Liver (tissue), 3 donors: ENCODE measurements around the gene PCSK4.

Experiments used
- EGR1 ChIP-seq, 2 donors: IDR thresholded peaks; 2 replicates each; pipeline ENCODE4 v1.6.1; 2016 to 2018; ENCODE audit warnings: antibody characterized with exemption in 2 of 2, low read depth in 2 of 2
- FOXA1 ChIP-seq: IDR thresholded peaks from 2 replicates; pipeline ENCODE4 v1.6.1; 2016; ENCODE audit warnings: antibody characterized with exemption
- HNF4A ChIP-seq, 2 donors: conservative IDR thresholded peaks; 2 replicates each; pipeline ENCODE4 v1.6.1; 2016; ENCODE audit warnings: antibody characterized with exemption in 2 of 2, mild to moderate bottlenecking in 2 of 2
- JUND ChIP-seq, 2 donors: IDR thresholded peaks; 2 replicates each; pipeline ENCODE4 v1.6.1; 2016; ENCODE audit warnings: antibody characterized with exemption in 2 of 2
- NR2F2 ChIP-seq: IDR thresholded peaks from 2 replicates; pipeline ENCODE4 v1.6.1; 2016; ENCODE audit warnings: antibody characterized with exemption
- RAD21 ChIP-seq, 2 donors: IDR thresholded peaks; 2 replicates each; pipeline ENCODE4 v1.6.1; 2016; ENCODE audit warnings: antibody characterized with exemption in 2 of 2, mild to moderate bottlenecking in 2 of 2
- SP1 ChIP-seq: IDR thresholded peaks from 2 replicates; pipeline ENCODE4 v1.6.1; 2018; ENCODE audit warnings: antibody characterized with exemption, mild to moderate bottlenecking
- TAF1 ChIP-seq: conservative IDR thresholded peaks from 2 replicates; pipeline ENCODE4 v1.6.1; 2016; ENCODE audit warnings: antibody characterized with exemption, mild to moderate bottlenecking
- YY1 ChIP-seq: IDR thresholded peaks from 2 replicates; pipeline ENCODE4 v1.6.1; 2016; ENCODE audit warnings: antibody characterized with exemption, mild to moderate bottlenecking
- TF ChIP-seq, protein P1 (sequence below): fragments of 150-350 bp; IDR thresholded peaks from 2 replicates; pipeline ENCODE4 v1.5.1; 2017; ENCODE audit warnings: improper control_type of control experiment, low read depth, low read length; ENCODE audit not compliant: missing input control
- TF ChIP-seq, protein P2 (sequence below): IDR thresholded peaks from 2 replicates; pipeline ENCODE4 v1.6.1; 2016; ENCODE audit warnings: antibody characterized with exemption, mild to moderate bottlenecking
- TF ChIP-seq, protein P3 (sequence below): IDR thresholded peaks from 2 replicates; pipeline ENCODE4 v1.6.1; 2016; ENCODE audit warnings: antibody characterized with exemption
- donor health status: healthy.
- donor health status: healthy.

DNA sequence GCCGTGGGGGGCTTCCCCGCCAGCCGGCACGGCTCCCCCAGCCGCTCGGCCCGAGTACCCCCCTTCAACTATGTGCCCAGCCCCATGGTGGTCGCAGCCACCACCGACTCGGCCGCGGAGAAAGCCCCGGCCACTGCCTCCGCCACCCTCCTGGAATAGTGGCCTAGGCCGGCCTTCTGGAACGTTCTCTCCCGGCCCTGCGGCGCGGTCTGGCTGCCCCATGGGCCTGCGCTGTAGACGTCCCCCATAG, 20.2 kb downstream of the PCSK4 start:
- TF ChIP-seq, protein P1, sequence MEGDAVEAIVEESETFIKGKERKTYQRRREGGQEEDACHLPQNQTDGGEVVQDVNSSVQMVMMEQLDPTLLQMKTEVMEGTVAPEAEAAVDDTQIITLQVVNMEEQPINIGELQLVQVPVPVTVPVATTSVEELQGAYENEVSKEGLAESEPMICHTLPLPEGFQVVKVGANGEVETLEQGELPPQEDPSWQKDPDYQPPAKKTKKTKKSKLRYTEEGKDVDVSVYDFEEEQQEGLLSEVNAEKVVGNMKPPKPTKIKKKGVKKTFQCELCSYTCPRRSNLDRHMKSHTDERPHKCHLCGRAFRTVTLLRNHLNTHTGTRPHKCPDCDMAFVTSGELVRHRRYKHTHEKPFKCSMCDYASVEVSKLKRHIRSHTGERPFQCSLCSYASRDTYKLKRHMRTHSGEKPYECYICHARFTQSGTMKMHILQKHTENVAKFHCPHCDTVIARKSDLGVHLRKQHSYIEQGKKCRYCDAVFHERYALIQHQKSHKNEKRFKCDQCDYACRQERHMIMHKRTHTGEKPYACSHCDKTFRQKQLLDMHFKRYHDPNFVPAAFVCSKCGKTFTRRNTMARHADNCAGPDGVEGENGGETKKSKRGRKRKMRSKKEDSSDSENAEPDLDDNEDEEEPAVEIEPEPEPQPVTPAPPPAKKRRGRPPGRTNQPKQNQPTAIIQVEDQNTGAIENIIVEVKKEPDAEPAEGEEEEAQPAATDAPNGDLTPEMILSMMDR, result no peak
- no peak for TF ChIP-seq TAF1
- TF ChIP-seq JUND (IDR thresholded peaks at IDR 0.05), result no peak
- TF ChIP-seq RAD21 (IDR thresholded peaks at IDR 0.05), result no peak
- no peak for TF ChIP-seq NR2F2
- no peak for TF ChIP-seq SP1
- TF ChIP-seq, protein P2, sequence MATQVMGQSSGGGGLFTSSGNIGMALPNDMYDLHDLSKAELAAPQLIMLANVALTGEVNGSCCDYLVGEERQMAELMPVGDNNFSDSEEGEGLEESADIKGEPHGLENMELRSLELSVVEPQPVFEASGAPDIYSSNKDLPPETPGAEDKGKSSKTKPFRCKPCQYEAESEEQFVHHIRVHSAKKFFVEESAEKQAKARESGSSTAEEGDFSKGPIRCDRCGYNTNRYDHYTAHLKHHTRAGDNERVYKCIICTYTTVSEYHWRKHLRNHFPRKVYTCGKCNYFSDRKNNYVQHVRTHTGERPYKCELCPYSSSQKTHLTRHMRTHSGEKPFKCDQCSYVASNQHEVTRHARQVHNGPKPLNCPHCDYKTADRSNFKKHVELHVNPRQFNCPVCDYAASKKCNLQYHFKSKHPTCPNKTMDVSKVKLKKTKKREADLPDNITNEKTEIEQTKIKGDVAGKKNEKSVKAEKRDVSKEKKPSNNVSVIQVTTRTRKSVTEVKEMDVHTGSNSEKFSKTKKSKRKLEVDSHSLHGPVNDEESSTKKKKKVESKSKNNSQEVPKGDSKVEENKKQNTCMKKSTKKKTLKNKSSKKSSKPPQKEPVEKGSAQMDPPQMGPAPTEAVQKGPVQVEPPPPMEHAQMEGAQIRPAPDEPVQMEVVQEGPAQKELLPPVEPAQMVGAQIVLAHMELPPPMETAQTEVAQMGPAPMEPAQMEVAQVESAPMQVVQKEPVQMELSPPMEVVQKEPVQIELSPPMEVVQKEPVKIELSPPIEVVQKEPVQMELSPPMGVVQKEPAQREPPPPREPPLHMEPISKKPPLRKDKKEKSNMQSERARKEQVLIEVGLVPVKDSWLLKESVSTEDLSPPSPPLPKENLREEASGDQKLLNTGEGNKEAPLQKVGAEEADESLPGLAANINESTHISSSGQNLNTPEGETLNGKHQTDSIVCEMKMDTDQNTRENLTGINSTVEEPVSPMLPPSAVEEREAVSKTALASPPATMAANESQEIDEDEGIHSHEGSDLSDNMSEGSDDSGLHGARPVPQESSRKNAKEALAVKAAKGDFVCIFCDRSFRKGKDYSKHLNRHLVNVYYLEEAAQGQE, result no peak
- no peak for TF ChIP-seq HNF4A (conservative IDR thresholded peaks at IDR 0.05)
- TF ChIP-seq FOXA1, result no peak
- TF ChIP-seq EGR1 (IDR thresholded peaks at IDR 0.05; ENCODE audit: low read depth in 2 of 2), result no peak
- TF ChIP-seq YY1, result no peak
- TF ChIP-seq, protein P3, sequence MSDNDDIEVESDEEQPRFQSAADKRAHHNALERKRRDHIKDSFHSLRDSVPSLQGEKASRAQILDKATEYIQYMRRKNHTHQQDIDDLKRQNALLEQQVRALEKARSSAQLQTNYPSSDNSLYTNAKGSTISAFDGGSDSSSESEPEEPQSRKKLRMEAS, result no peak
